Heart right ventricle (tissue), 16 donors: ENCODE measurements around the gene CTRB1. TPM values are rescaled to one million over a fixed set of nuclear protein-coding genes. Genes with fewer than 3 reads are reported as not detected.
"Not testable (repeated sequence)": the region's sequence is repeated elsewhere in the genome, so short reads cannot be mapped to it uniquely, and the experiment has no call there.

Experiments
- ATAC-seq, 8 donors: fragments of 200-7000 bp; cut with Tn5 transposase; one replicate each; pipeline ENCODE4 v1.9.1; 2020; ENCODE audit warnings: mild to moderate bottlenecking in 8 of 8, moderate library complexity in 8 of 8, moderate number of reproducible peaks in 1 of 8
- DNase-seq, 2 donors: peaks; one replicate each; pipeline ENCODE4 v3.0.0-alpha.2; 2020
- H3K27ac ChIP-seq, 10 donors: fragments of 200-600 bp; sonication (generic) in 2 of 10; one replicate each; pipeline versions ENCODE4 v1.5.0 to v1.8.0; 2020 to 2022; ENCODE audit warnings: mild to moderate bottlenecking in 3 of 10
- H3K27me3 ChIP-seq, 7 donors: fragments of 200-600 bp; one replicate each; pipeline ENCODE4 v1.8.0; 2021 to 2022; ENCODE audit warnings: mild to moderate bottlenecking in 2 of 7
- H3K36me3 ChIP-seq, 9 donors: fragments of 200-600 bp; sonication (generic) in 1 of 9; one replicate each; pipeline versions ENCODE4 v1.5.0 to v1.8.0; 2020 to 2022; ENCODE audit warnings: mild to moderate bottlenecking in 2 of 9
- H3K4me1 ChIP-seq, 9 donors: fragments of 200-600 bp; sonication (generic) in 1 of 9; one replicate each; pipeline versions ENCODE4 v1.5.0 to v1.8.0; 2020 to 2022; ENCODE audit warnings: mild to moderate bottlenecking in 4 of 9
- H3K4me3 ChIP-seq, 10 donors: fragments of 200-600 bp; sonication (generic) in 2 of 10; one replicate each; pipeline versions ENCODE4 v1.5.0 to v1.8.0; 2020 to 2022; ENCODE audit warnings: mild to moderate bottlenecking in 7 of 10, moderate library complexity in 2 of 10
- H3K9me3 ChIP-seq, 11 donors: fragments of 200-600 bp in 10 of 11; sonication (generic) in 2 of 11; one replicate each; pipeline versions ENCODE4 v1.5.0 to v1.8.0; 2013 to 2022; ENCODE audit warnings: mild to moderate bottlenecking in 2 of 11, control low read depth in 1 of 11, moderate library complexity in 1 of 11
- WGBS, 2 donors: extraction: QIAGEN DNeasy Blood & Tissue Kit; methylation state at CpG; one replicate each; pipeline ENCODE4 v1.1.7; 2013; ENCODE audit warnings: inconsistent platforms in 1 of 2; 5-methylcytosine and 5-hydroxymethylcytosine counted together
- intact Hi-C, 10 donors: fragments of 100-400 bp; cut with DNase I; formaldehyde crosslinking; loops; one replicate each; pipeline versions ENCODE4 v1.11.1 to v1.14.2; 2022
- polyA plus RNA-seq, 2 donors: library from polyadenylated mRNA; stranded (reverse); fragments of 200-250 nt; gene quantifications; one replicate each; pipeline ENCODE4 v1.2.3, GENCODE V29; 2013
- total RNA-seq, 10 donors: library from RNA; stranded (reverse); fragmentation: NEBNext Ultra II Directional in 3 of 10; extraction: Animal tissue kit (Norgen Biotek cat#: 25700) in 3 of 10; gene quantifications; one replicate each; pipeline versions ENCODE4 v1.2.1 to v1.2.4, GENCODE V29; 2021 to 2023
- TF ChIP-seq, protein P1 (sequence below), 9 donors: fragments of 200-600 bp; sonication (generic) in 2 of 9; IDR thresholded peaks; one replicate each; pipeline versions ENCODE4 v1.5.0 to v1.8.0; 2021 to 2022; ENCODE audit warnings: antibody characterized with exemption in 9 of 9, mild to moderate bottlenecking in 5 of 9, moderate library complexity in 1 of 9
- donor health status: Arrhythmogenic right ventricular cardiomyopathy.
- donor health status: ischemic (EF 13 %, LVEDD 7.1; RV severe dilation, severe dysfunction).
- donor health status: healthy with polysubstance abuse.
- donor health status: DM: no; HTN: yes; CAD: no.
- donor health status: DM: no; HTN: no; CAD: no.
- donor health status: ischemic (EF 25% LVEDD 6.9; RV normal size, moderate dysfunction).
- donor health status: ischemic (EF 25% LVEDD 5.7; RV mildly dilated, moderate dysfunction).
- donor health status: healthy.
- donor health status: DM: yes; HTN: yes; CAD: no.
- donor health status: Ischemic cardiomyopathy.
- donor health status: ischemic (EF 35%, LVEDD 5.7; RV mildly dilated, moderate dysfunction).
- donor health status: nonischemic (EF 11% LVEDD 7.7; RV severe dilation, severe dysfunction).
- donor health status: DM: yes; HTN: yes; CAD: no.
- donor health status: PGD.
- donor health status: ischemic (EF 29% LVEDD 5.4; RV normal size, mild dysfunction).
- donor health status: nonischemic (EF 23%, LVEDD 6.1; RV moderate dilation, normal function).

CTRB1 gene
- total and polyA plus RNA-seq, 12 donors: 1.0 to 3.8 (median 2.4) TPM; not detected in 4

DNA sequence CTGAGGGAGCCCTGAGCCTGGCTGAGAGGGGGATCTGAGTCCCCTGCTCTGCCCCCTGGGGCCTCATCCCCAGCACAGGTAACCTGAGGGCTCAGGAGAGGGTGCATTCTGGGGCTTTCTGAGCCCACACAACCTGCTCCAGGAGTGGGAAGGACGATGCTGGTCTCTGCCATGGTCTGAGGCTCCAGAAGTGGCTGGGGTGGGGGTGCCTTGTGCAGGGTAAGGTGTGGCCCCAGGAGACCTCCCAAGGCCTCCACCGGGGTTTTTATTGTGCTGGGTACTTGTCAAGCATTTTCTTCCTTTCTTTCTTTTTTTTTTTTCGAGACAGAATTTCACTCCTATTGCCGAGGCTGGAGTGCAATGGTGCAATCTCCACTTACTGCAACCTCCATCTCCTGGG lies 300 bp downstream of the CTRB1 start:
- intact Hi-C loops: no loop called here
- Histone ChIP-seq H3K27me3 (no peaks in the 10 kb centered on the region), H3K36me3 (no peaks in the 10 kb centered on the region), H3K4me1 (peaks cover 0 to 7% (median 0%) of the 10 kb centered on the region in 9 donors), H3K27ac (no peak overlapping the region), H3K4me3 (no peak overlapping the region), H3K9me3 (no peaks in the 10 kb centered on the region)
- WGBS, 2 donors: 82 to 83% methylated on average over 4 of the region's 4 CpGs
- TF ChIP-seq, protein P1, sequence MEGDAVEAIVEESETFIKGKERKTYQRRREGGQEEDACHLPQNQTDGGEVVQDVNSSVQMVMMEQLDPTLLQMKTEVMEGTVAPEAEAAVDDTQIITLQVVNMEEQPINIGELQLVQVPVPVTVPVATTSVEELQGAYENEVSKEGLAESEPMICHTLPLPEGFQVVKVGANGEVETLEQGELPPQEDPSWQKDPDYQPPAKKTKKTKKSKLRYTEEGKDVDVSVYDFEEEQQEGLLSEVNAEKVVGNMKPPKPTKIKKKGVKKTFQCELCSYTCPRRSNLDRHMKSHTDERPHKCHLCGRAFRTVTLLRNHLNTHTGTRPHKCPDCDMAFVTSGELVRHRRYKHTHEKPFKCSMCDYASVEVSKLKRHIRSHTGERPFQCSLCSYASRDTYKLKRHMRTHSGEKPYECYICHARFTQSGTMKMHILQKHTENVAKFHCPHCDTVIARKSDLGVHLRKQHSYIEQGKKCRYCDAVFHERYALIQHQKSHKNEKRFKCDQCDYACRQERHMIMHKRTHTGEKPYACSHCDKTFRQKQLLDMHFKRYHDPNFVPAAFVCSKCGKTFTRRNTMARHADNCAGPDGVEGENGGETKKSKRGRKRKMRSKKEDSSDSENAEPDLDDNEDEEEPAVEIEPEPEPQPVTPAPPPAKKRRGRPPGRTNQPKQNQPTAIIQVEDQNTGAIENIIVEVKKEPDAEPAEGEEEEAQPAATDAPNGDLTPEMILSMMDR (IDR thresholded peaks at IDR 0.05): no peak
- no peak for ATAC-seq
- no peak for DNase-seq

- no peak overlapping the region for H3K27ac ChIP-seq
- peaks cover 0 to 6% (median 0%) of the 10 kb centered on the region in 7 donors for H3K27me3 ChIP-seq
- H3K36me3 ChIP-seq: no peaks in the 10 kb centered on the region
- DNase-seq: no peak
- peaks cover 0 to 10% (median 0%) of the 10 kb centered on the region in 9 donors for H3K4me1 ChIP-seq
- peak overlapping the region in 2 of 10 donors; percentile 5 to 18 for H3K4me3 ChIP-seq
- TF ChIP-seq, protein P1 (IDR thresholded peaks at IDR 0.05): no peak
- ATAC-seq: no peak
- intact Hi-C loops: loop anchor here in 1 of 10 donors (2.0 kb wide), 1 partner anchor 17 kb away; no protein-coding TSS in a partner anchor
- WGBS, 2 donors: 71 to 81% methylated on average over 5 of the region's 5 CpGs
- no peaks in the 10 kb centered on the region for H3K9me3 ChIP-seq
Measured at GRCh38 chr16:75219838-75220237, 1.1 kb downstream of the CTRB1 start.

GRCh38 chr16:75222271-75222783 lies 3.5 kb downstream of the CTRB1 start:
- H3K4me1 ChIP-seq: peaks cover 0 to 33% (median 4%) of the 10 kb centered on the region in 9 donors
- no peaks in the 10 kb centered on the region for H3K9me3 ChIP-seq
- no peak overlapping the region for H3K27ac ChIP-seq
- DNase-seq (no peak), ATAC-seq (peak in 2 of 8 donors; percentile 12 to 29)
- TF ChIP-seq, protein P1 (IDR thresholded peaks at IDR 0.05): no peak
- H3K36me3 ChIP-seq: peaks cover 0 to 1% (median 0%) of the 10 kb centered on the region in 9 donors
- intact Hi-C loops: no loop called here
- WGBS, 2 donors: 66 to 69% methylated on average over 16 of the region's 16 CpGs
- peaks cover 0 to 17% (median 0%) of the 10 kb centered on the region in 7 donors for H3K27me3 ChIP-seq
- H3K4me3 ChIP-seq: no peak overlapping the region

DNA sequence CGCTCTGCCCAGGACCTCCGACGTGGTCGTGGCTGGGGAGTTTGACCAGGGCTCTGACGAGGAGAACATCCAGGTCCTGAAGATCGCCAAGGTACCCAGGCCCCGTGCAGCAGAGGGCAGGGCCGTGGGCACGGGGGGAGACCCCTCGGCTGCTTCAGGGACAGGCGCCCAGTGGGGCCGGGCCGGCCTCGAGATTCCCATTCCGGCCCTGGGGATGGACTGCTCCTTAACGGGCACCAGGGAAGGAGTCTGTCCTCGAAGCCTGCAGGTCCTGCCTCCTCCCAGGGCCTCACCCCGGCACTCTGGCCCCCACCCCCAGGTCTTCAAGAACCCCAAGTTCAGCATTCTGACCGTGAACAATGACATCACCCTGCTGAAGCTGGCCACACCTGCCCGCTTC lies 4.3 kb downstream of the CTRB1 start:
- H3K36me3 ChIP-seq, ATAC-seq, DNase-seq, H3K27ac ChIP-seq, H3K4me3 ChIP-seq, intact Hi-C loops, H3K9me3 ChIP-seq: not testable (repeated sequence)
- WGBS, 2 donors: 88% methylated on average over 10 of the region's 20 CpGs; no CpG with 5 or more reads in 1 of the 2 donors
- H3K27me3 ChIP-seq: peaks cover 0 to 23% (median 0%) of the 10 kb centered on the region in 7 donors
- H3K4me1 ChIP-seq: peaks cover 0 to 39% (median 4%) of the 10 kb centered on the region in 9 donors
